ENCODE results near the gene GNG3.

DNA sequence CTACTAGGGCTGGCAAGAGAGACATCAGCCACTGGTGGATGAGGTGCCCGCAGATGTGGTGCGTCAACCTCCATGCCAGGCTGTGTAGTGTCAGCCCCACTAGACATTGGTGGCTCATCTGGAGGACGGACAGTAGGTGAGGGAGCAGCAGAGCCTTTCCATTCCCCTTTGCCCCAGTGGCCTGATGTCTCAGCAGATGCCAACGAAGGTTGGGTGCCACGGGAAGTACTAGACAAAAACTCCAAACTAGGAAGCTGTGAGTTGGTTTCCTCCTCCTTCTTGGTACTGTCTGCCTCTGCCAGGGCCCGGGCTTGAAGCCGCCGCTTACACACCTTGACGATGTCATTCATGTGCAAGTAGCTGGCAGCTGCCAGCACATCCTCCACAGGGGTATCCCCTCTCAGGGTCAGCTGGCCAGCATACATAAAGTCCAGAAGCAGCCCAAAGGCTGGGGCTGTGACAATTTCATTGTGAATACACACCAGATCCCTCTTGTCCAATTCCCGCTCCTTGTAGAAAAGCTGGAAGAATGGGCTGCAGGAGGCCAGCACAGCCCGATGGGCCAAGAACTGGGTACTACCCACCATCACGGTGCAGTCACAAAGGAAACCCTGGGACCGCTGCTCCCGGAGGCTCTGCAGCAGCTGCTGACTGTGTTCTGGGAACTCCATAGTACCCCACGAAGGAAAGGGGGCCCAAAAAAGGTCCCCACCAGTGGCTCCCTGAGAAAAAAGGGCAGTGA is 45.7 kb downstream of the GNG3 start:
- no peak for TF ChIP-seq POLR2AphosphoS5 (IDR thresholded peaks at IDR 0.05; ENCODE audit: low read depth, low read length)
- TF ChIP-seq POLR2A (IDR thresholded peaks at IDR 0.05; ENCODE audit: low read depth, low read length), result no peak
- no peak for TF ChIP-seq TAF1 (IDR thresholded peaks at IDR 0.05; ENCODE audit: borderline replicate concordance, low read depth, low read length)

All from GM12892 (cell line).